IMR-90 (cell line): Measurements from ENCODE around the gene CGA.

Experiments used
- BHLHE40 ChIP-seq: fragments of 150-350 bp; IDR thresholded peaks from 2 replicates; pipeline ENCODE4 v1.6.1; 2016; ENCODE audit warnings: mild to moderate bottlenecking, low read depth, low read length
- CTCF ChIP-seq: conservative IDR thresholded peaks from 2 replicates; pipeline ENCODE4 v1.5.1; 2012; ENCODE audit warnings: mild to moderate bottlenecking, low read depth, low read length, improper control_type of control experiment
- FOS ChIP-seq: fragments of 150-350 bp; IDR thresholded peaks from 2 replicates; pipeline ENCODE4 v1.6.1; 2016; ENCODE audit warnings: low read depth, low read length
- MAFK ChIP-seq: IDR thresholded peaks from 2 replicates; pipeline ENCODE4 v1.6.1; 2012; ENCODE audit warnings: low read depth, low read length, improper control_type of control experiment
- MXI1 ChIP-seq: IDR thresholded peaks from 2 replicates; pipeline ENCODE4 v1.6.1; 2012; ENCODE audit warnings: low read depth, mild to moderate bottlenecking, low read length, moderate library complexity, borderline replicate concordance
- POLR2A ChIP-seq: IDR thresholded peaks from 2 replicates; pipeline ENCODE4 v1.6.1; 2012; ENCODE audit warnings: mild to moderate bottlenecking, low read depth, low read length
- RAD21 ChIP-seq: IDR thresholded peaks from 2 replicates; pipeline ENCODE4 v1.6.1; 2012; ENCODE audit warnings: low read length, improper control_type of control experiment
- TF ChIP-seq, protein P1 (sequence below): fragments of 150-350 bp; IDR thresholded peaks from 2 replicates; pipeline ENCODE4 v1.6.1; 2016; ENCODE audit warnings: low read depth, mild to moderate bottlenecking, low read length, moderate library complexity, borderline replicate concordance

DNA sequence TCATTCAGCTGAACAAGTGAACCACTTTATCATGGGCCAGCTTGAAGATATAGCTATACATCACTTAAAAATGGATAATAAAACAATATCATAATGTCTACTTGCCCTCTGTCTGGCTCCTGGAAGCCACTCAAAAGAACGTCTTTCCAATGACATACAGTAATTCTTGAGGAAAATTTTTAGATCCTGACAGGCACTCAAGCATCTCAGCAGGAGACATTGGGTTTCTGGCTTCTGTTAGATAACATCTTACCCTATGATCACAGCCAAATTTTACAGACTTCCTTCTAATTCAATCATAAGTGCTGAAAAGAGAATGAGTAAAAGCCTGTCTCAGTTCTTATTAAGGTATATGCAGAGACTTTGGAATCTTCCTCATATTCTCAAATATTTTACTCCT is 330 bp downstream of the CGA start:
- TF ChIP-seq RAD21: no peak
- TF ChIP-seq CTCF: no peak
- no peak for TF ChIP-seq MAFK
- no peak for TF ChIP-seq FOS
- no peak for TF ChIP-seq MXI1
- no peak for TF ChIP-seq POLR2A
- TF ChIP-seq, protein P1, sequence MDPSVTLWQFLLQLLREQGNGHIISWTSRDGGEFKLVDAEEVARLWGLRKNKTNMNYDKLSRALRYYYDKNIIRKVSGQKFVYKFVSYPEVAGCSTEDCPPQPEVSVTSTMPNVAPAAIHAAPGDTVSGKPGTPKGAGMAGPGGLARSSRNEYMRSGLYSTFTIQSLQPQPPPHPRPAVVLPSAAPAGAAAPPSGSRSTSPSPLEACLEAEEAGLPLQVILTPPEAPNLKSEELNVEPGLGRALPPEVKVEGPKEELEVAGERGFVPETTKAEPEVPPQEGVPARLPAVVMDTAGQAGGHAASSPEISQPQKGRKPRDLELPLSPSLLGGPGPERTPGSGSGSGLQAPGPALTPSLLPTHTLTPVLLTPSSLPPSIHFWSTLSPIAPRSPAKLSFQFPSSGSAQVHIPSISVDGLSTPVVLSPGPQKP: no peak
- no peak for TF ChIP-seq BHLHE40
